ENCODE measurements around the gene JDP2. TPM values are rescaled to one million over a fixed set of nuclear protein-coding genes. Genes with fewer than 3 reads are reported as not detected.

The JDP2 gene
- total RNA-seq, 1 donor from 2014 or later = 79.5 TPM

DNA sequence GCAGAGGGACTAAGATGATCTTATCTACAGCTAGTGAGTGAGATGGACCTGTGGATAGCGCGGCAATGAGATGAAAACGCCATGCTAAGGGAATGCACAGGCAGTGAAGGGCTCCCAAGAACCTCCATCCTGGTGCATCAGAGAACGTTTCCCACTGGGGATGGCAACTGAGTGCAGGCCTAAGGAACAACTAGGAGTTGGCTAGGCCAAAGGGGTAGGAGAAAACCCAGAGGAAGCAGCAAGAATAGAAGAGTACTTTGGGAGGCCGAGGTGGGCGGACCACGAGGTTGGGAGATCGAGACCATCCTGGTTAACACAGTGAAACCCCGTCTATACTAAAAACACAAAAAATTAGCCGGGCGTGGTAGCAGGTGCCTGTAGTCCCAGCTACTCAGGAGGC is 69.9 kb downstream of the JDP2 start:
- H3K9me3 Mint-ChIP-seq (ENCODE audit: unreplicated experiment) = peaks cover 10% of the 10 kb centered on the region
- Histone ChIP-seq H3K27ac (ENCODE audit: low read depth, low read length) (no peak overlapping the region), H3K9me3 (ENCODE audit: insufficient read depth, low read depth, low read length) (no peaks in the 10 kb centered on the region), H3K79me2 (ENCODE audit: insufficient read depth, low read length) (no peaks in the 10 kb centered on the region), H4K20me1 (ENCODE audit: insufficient read depth, low read length) (no peaks in the 10 kb centered on the region), H3K36me3 (ENCODE audit: insufficient read depth, low read length) (no peaks in the 10 kb centered on the region), H2AFZ (ENCODE audit: low read depth, low read length) (no peak overlapping the region), H3K4me1 (ENCODE audit: insufficient read depth, low read length) (no peaks in the 10 kb centered on the region), H3K4me2 (ENCODE audit: low read length) (no peak overlapping the region), H3K4me3 (ENCODE audit: insufficient read depth, low read depth, low read length) (no peak overlapping the region), H3K9ac (ENCODE audit: low read length) (no peak overlapping the region), H3K27me3 (ENCODE audit: insufficient read depth, low read length) (no peaks in the 10 kb centered on the region)
- FAIRE-seq = no peak
- peaks cover 11% of the 10 kb centered on the region for H3K27me3 Mint-ChIP-seq (ENCODE audit: low read depth, unreplicated experiment)
- TF ChIP-seq EZH2 (IDR thresholded peaks at IDR 0.05; ENCODE audit: insufficient read depth, low read length) = no peak
- TF ChIP-seq, protein P1, sequence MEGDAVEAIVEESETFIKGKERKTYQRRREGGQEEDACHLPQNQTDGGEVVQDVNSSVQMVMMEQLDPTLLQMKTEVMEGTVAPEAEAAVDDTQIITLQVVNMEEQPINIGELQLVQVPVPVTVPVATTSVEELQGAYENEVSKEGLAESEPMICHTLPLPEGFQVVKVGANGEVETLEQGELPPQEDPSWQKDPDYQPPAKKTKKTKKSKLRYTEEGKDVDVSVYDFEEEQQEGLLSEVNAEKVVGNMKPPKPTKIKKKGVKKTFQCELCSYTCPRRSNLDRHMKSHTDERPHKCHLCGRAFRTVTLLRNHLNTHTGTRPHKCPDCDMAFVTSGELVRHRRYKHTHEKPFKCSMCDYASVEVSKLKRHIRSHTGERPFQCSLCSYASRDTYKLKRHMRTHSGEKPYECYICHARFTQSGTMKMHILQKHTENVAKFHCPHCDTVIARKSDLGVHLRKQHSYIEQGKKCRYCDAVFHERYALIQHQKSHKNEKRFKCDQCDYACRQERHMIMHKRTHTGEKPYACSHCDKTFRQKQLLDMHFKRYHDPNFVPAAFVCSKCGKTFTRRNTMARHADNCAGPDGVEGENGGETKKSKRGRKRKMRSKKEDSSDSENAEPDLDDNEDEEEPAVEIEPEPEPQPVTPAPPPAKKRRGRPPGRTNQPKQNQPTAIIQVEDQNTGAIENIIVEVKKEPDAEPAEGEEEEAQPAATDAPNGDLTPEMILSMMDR (IDR thresholded peaks at IDR 0.05; ENCODE audit: insufficient read depth, low read depth, low read length) = no peak
- no peak overlapping the region for H3K4me3 Mint-ChIP-seq (ENCODE audit: unreplicated experiment)
- DNase-seq (ENCODE audit: low read depth) = no peak
- H3K27ac Mint-ChIP-seq (ENCODE audit: unreplicated experiment) = no peak overlapping the region
- H3K4me1 Mint-ChIP-seq (ENCODE audit: low read depth, unreplicated experiment) = peaks cover 4% of the 10 kb centered on the region
- peaks cover 2% of the 10 kb centered on the region for H3K36me3 Mint-ChIP-seq (ENCODE audit: low read depth, unreplicated experiment)

DNA sequence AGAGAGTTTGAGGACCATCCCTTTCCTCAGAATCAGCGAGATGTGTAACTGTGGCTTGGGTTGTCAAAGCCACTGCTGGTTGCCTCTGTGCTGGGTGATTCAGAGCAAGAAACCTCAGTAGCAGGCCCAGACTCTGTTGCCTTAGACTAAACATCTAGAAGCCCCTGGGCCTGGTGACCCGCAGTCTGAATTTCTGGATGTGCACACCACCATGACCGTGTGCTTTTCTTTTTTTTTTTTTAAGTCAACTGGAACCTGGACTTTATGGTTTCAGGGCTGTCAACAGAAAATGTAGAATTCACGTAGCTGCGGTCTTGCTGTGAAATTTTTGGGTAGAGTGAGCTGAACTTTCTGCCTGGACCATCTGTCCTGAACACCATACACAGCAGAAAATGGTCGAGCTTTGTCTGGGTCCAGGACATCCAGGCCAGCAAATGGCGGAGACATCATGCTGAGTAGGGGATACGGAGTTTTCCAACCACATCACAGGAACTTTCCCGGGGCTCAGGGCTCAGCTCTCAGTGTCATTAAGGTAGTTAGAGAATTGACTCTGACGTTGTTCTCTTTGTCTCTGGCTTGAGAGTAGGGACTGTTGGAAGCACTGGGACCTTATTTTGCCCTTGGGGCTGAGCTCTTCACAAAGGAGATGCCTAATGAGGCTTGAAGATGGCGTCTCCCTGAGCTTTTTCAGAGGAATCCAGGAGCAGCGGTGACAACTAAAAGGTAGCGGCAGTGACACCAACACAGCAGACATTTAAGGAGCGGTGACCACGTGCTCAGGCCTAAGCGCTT is 71.5 kb downstream of the JDP2 start:
- TF ChIP-seq EZH2 (IDR thresholded peaks at IDR 0.05; ENCODE audit: insufficient read depth, low read length) = no peak
- TF ChIP-seq, protein P1 (IDR thresholded peaks at IDR 0.05; ENCODE audit: insufficient read depth, low read depth, low read length) = no peak
- no peak for FAIRE-seq
- Histone ChIP-seq H3K9me3 (ENCODE audit: insufficient read depth, low read depth, low read length) (no peaks in the 10 kb centered on the region), H3K4me3 (ENCODE audit: insufficient read depth, low read depth, low read length) (no peak overlapping the region), H3K79me2 (ENCODE audit: insufficient read depth, low read length) (no peaks in the 10 kb centered on the region), H2AFZ (ENCODE audit: low read depth, low read length) (peak overlapping the region; percentile 18), H4K20me1 (ENCODE audit: insufficient read depth, low read length) (no peaks in the 10 kb centered on the region), H3K4me2 (ENCODE audit: low read length) (no peak overlapping the region), H3K27ac (ENCODE audit: low read depth, low read length) (no peak overlapping the region), H3K9ac (ENCODE audit: low read length) (no peak overlapping the region), H3K27me3 (ENCODE audit: insufficient read depth, low read length) (no peaks in the 10 kb centered on the region), H3K4me1 (ENCODE audit: insufficient read depth, low read length) (no peaks in the 10 kb centered on the region), H3K36me3 (ENCODE audit: insufficient read depth, low read length) (no peaks in the 10 kb centered on the region)
- Mint-ChIP-seq H3K27ac (ENCODE audit: unreplicated experiment) (no peak overlapping the region), H3K4me3 (ENCODE audit: unreplicated experiment) (no peak overlapping the region), H3K27me3 (ENCODE audit: low read depth, unreplicated experiment) (peaks cover 5% of the 10 kb centered on the region), H3K36me3 (ENCODE audit: low read depth, unreplicated experiment) (peaks cover 2% of the 10 kb centered on the region), H3K9me3 (ENCODE audit: unreplicated experiment) (peaks cover 10% of the 10 kb centered on the region), H3K4me1 (ENCODE audit: low read depth, unreplicated experiment) (peaks cover 4% of the 10 kb centered on the region)
- no peak for DNase-seq (ENCODE audit: low read depth)

DNA sequence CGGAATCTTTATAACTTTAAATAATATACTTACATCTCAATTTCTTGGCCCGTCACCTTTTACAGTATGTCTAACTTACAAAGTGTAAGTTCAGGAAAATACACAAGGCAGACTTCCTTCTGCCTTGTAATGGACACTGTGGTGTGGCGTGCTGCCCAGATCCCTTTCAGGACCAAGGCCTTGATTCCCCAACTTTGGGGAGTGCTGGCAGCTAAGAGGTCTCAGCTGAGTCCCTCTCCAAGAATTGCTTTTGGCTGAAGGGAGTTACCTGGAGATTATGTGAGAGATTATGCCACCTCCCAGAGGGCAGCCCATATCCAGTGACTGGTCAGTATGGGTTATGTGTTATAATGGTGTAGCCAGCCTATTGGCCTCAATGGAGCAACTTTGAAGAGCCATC is 73.3 kb downstream of the JDP2 start:
- FAIRE-seq (no peak), DNase-seq (ENCODE audit: low read depth) (no peak)
- no peak overlapping the region for H2AFZ ChIP-seq (ENCODE audit: low read depth, low read length)
- Mint-ChIP-seq H3K27ac (ENCODE audit: unreplicated experiment) (no peak overlapping the region), H3K36me3 (ENCODE audit: low read depth, unreplicated experiment) (peaks cover 2% of the 10 kb centered on the region), H3K4me3 (ENCODE audit: unreplicated experiment) (no peak overlapping the region), H3K27me3 (ENCODE audit: low read depth, unreplicated experiment) (peaks cover 5% of the 10 kb centered on the region), H3K4me1 (ENCODE audit: low read depth, unreplicated experiment) (peaks cover 1% of the 10 kb centered on the region), H3K9me3 (ENCODE audit: unreplicated experiment) (peaks cover 7% of the 10 kb centered on the region)
- H3K27ac ChIP-seq (ENCODE audit: low read depth, low read length) = no peak overlapping the region
- H3K36me3 ChIP-seq (ENCODE audit: insufficient read depth, low read length) = no peaks in the 10 kb centered on the region
- H3K9ac ChIP-seq (ENCODE audit: low read length) = no peak overlapping the region
- H3K4me1 ChIP-seq (ENCODE audit: insufficient read depth, low read length) = no peaks in the 10 kb centered on the region
- TF ChIP-seq, protein P1 (IDR thresholded peaks at IDR 0.05; ENCODE audit: insufficient read depth, low read depth, low read length) = no peak
- no peak for TF ChIP-seq EZH2 (IDR thresholded peaks at IDR 0.05; ENCODE audit: insufficient read depth, low read length)
- H3K9me3 ChIP-seq (ENCODE audit: insufficient read depth, low read depth, low read length) = no peaks in the 10 kb centered on the region
- no peaks in the 10 kb centered on the region for H3K27me3 ChIP-seq (ENCODE audit: insufficient read depth, low read length)
- H3K4me3 ChIP-seq (ENCODE audit: insufficient read depth, low read depth, low read length) = no peak overlapping the region
- H4K20me1 ChIP-seq (ENCODE audit: insufficient read depth, low read length) = no peaks in the 10 kb centered on the region
- H3K4me2 ChIP-seq (ENCODE audit: low read length) = no peak overlapping the region
- no peaks in the 10 kb centered on the region for H3K79me2 ChIP-seq (ENCODE audit: insufficient read depth, low read length)
